Endodermal cell (in vitro differentiated cells): ENCODE measurements around the gene HEPN1. TPM values are rescaled to one million over a fixed set of nuclear protein-coding genes. Genes with fewer than 3 reads are reported as not detected.

Experiments
- DNase-seq: peaks from one replicate; pipeline ENCODE4 v3.0.0-alpha.2; 2017
- H3K27ac ChIP-seq: 2 replicates; pipeline ENCODE4 v1.5.1; 2013; ENCODE audit warnings: mild to moderate bottlenecking, low read depth, low read length, moderate library complexity
- H3K27me3 ChIP-seq: 2 replicates; pipeline ENCODE4 v1.6.1; 2013; ENCODE audit warnings: mild to moderate bottlenecking, low read length, moderate library complexity; ENCODE audit not compliant: insufficient read depth, control insufficient read depth, poor library complexity, severe bottlenecking
- H3K36me3 ChIP-seq: 2 replicates; pipeline ENCODE4 v1.7.0; 2013; ENCODE audit warnings: mild to moderate bottlenecking, low read length, moderate library complexity; ENCODE audit not compliant: control insufficient read depth, insufficient read depth
- H3K4me1 ChIP-seq: one replicate; pipeline ENCODE4 v1.7.0; 2013; ENCODE audit warnings: low read length; ENCODE audit not compliant: control insufficient read depth, insufficient read depth
- H3K4me3 ChIP-seq: 2 replicates; pipeline ENCODE4 v1.5.1; 2013; ENCODE audit warnings: mild to moderate bottlenecking, low read length, moderate library complexity
- H3K9ac ChIP-seq: 2 replicates; pipeline ENCODE4 v1.6.1; 2013; ENCODE audit warnings: mild to moderate bottlenecking, low read length, moderate library complexity; ENCODE audit not compliant: poor library complexity, severe bottlenecking; ENCODE audit errors: extremely low read depth
- H3K9me3 ChIP-seq: 2 replicates; pipeline ENCODE4 v1.6.1; 2013; ENCODE audit warnings: mild to moderate bottlenecking, low read length, moderate library complexity; ENCODE audit not compliant: control insufficient read depth
- H3K27ac Mint-ChIP-seq: 2 replicates; pipeline ENCODE4 v1.8.0; 2020; ENCODE audit warnings: mixed read lengths
- H3K27me3 Mint-ChIP-seq: 2 replicates; pipeline ENCODE4 v1.8.0; 2021; ENCODE audit warnings: mild to moderate bottlenecking, mixed read lengths; ENCODE audit not compliant: insufficient read depth
- H3K36me3 Mint-ChIP-seq: 2 replicates; pipeline ENCODE4 v1.8.0; 2020; ENCODE audit warnings: low read depth, mixed read lengths
- H3K4me1 Mint-ChIP-seq: 2 replicates; pipeline ENCODE4 v1.8.0; 2020; ENCODE audit warnings: mixed read lengths
- H3K4me3 Mint-ChIP-seq: 2 replicates; pipeline ENCODE4 v1.8.0; 2020; ENCODE audit warnings: mild to moderate bottlenecking, moderate library complexity, mixed read lengths
- H3K9me3 Mint-ChIP-seq: 2 replicates; pipeline ENCODE4 v1.8.0; 2020; ENCODE audit warnings: mild to moderate bottlenecking, mixed read lengths
- CTCF ChIP-seq: fragments of 200-600 bp; sonication (generic); conservative IDR thresholded peaks from 2 replicates; pipeline ENCODE4 v1.5.0; 2021; ENCODE audit warnings: antibody characterized with exemption, mild to moderate bottlenecking
- WGBS, 2 experiments: methylation state at CpG; one replicate each; pipeline versions ENCODE4 v1.1.5 to v1.1.7; 2013; ENCODE audit warnings: missing lambda C conversion rate in 2 of 2, mixed read lengths in 1 of 2; ENCODE audit not compliant: insufficient coverage in 1 of 2, insufficient read length in 1 of 2; 5-methylcytosine and 5-hydroxymethylcytosine counted together
- total RNA-seq, 2 donors: library from RNA; stranded (reverse); fragmentation: NEBNext Ultra II Directional in 1 of 2; extraction: Animal tissue kit (Norgen Biotek cat#: 25700) in 1 of 2; gene quantifications; 2 replicates in 1 of 2; 3 replicates in 1 of 2; pipeline ENCODE4 v1.2.1, GENCODE V29; 2021

Gene HEPN1
- total RNA-seq, 2 donors from 2014 or later, result not detected

GRCh38 chr11:124923296-124923695 lies 4.2 kb downstream of the HEPN1 start:
- no peak overlapping the region for H3K27ac Mint-ChIP-seq
- peaks cover 52% of the 10 kb centered on the region for H3K27me3 ChIP-seq
- no peak overlapping the region for H3K4me3 ChIP-seq
- no peaks in the 10 kb centered on the region for H3K4me1 Mint-ChIP-seq
- H3K4me1 ChIP-seq, result no peaks in the 10 kb centered on the region
- DNase-seq, result no peak
- no peak overlapping the region for H3K27ac ChIP-seq
- H3K9me3 Mint-ChIP-seq, result no peaks in the 10 kb centered on the region
- H3K36me3 ChIP-seq, result no peaks in the 10 kb centered on the region
- no peaks in the 10 kb centered on the region for H3K9me3 ChIP-seq
- H3K27me3 Mint-ChIP-seq, result peaks cover 73% of the 10 kb centered on the region
- TF ChIP-seq CTCF, result no peak
- no peak overlapping the region for H3K9ac ChIP-seq
- H3K36me3 Mint-ChIP-seq, result no peaks in the 10 kb centered on the region
- H3K4me3 Mint-ChIP-seq, result no peak overlapping the region

- Histone ChIP-seq H3K4me1 (no peaks in the 10 kb centered on the region), H3K4me3 (no peak overlapping the region), H3K9ac (no peak overlapping the region), H3K27me3 (peaks cover 5% of the 10 kb centered on the region), H3K9me3 (no peaks in the 10 kb centered on the region), H3K27ac (no peak overlapping the region), H3K36me3 (no peaks in the 10 kb centered on the region)
- WGBS, 2 experiments, result 75 to 77% methylated on average over 3 to 4 of the region's 4 CpGs
- no peak for DNase-seq
- H3K27me3 Mint-ChIP-seq, result peaks cover 36% of the 10 kb centered on the region
- no peaks in the 10 kb centered on the region for H3K9me3 Mint-ChIP-seq
- no peak for TF ChIP-seq CTCF
- H3K36me3 Mint-ChIP-seq, result no peaks in the 10 kb centered on the region
- H3K4me1 Mint-ChIP-seq, result no peaks in the 10 kb centered on the region
- H3K4me3 Mint-ChIP-seq, result no peak overlapping the region
- no peak overlapping the region for H3K27ac Mint-ChIP-seq
These were observed 10.1 kb downstream of the HEPN1 start for GRCh38 chr11:124928942-124929665.

- WGBS, 2 experiments, result 100% methylated on average over 1 of the region's 3 CpGs; no CpG with 5 or more reads in 1 of the 2 experiments
- Mint-ChIP-seq H3K27ac (no peak overlapping the region), H3K9me3 (no peaks in the 10 kb centered on the region)
These were observed 11.7 kb downstream of the HEPN1 start for GRCh38 chr11:124930799-124931198.

More at GRCh38 chr11:124930799-124931198, 11.7 kb downstream of the HEPN1 start:
- H3K27me3 Mint-ChIP-seq, result peaks cover 24% of the 10 kb centered on the region
- Histone ChIP-seq H3K4me3 (no peak overlapping the region), H3K36me3 (no peaks in the 10 kb centered on the region), H3K27me3 (peaks cover 3% of the 10 kb centered on the region), H3K4me1 (no peaks in the 10 kb centered on the region), H3K27ac (no peak overlapping the region), H3K9ac (no peak overlapping the region), H3K9me3 (no peaks in the 10 kb centered on the region)
- H3K36me3 Mint-ChIP-seq, result no peaks in the 10 kb centered on the region
- no peak for DNase-seq
- TF ChIP-seq CTCF, result no peak
- H3K4me1 Mint-ChIP-seq, result no peaks in the 10 kb centered on the region
- H3K4me3 Mint-ChIP-seq, result no peak overlapping the region
